ENCODE data around the gene XXYLT1.

The XXYLT1 gene

DNA sequence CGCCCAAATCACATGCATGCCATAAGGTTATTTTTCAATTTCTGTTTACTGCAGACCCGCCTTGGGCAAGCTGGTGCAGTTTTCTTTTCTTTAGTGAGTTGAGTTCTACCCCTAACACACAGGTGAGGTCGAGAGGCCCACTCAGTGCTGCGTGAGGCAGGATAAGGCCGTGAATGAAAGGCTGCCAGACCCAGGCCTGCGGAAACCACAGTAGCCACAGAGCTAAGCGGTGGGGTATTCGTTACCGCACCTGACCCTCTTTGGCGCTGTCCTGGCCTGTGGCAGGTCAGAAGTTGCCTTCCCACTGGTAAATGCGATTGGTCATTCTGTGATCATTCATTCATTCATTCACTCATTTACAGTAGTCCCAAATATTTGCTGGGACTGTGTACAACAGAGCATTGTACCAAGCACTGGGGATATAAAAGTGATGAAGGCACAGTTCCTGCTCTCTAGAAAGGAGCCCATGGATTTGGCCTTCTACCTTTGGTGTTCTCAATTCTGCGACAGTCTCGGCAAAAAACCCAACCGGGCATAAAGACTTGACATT lies 144.8 kb downstream of the XXYLT1 start:
- DNase-seq, result no peak

GRCh38 chr3:195125646-195126045 lies 145.3 kb downstream of the XXYLT1 start:
- DNase-seq, result no peak

DNA sequence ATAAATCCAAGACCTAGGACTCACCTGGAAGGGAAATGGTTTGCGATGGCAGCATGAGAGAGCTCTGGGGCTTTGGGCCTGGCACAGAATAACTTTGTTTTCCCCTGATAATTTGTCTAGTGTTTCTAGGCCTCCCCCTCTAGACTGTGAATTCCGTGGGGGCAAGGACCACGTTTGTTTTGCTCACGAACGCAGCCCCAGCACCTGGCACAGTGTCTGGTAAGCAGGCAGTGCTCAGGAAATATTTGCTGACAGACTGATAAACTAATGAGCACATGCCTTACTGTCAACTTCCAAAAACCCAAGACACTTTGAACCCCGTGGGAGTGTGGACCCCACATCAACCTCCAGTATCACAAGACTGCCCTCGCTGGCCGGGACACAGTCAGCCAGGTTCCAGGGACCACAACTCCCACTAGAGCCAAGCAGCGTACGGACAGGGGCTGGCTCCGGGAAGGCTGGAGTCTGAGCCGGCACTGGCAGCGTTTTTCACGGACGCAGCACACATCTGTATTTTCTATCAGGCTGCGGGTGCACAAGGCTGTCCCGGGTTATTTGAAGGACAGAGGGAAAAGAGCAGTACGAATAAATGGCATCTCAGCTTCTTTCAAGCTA lies 146.5 kb downstream of the XXYLT1 start:
- DNase-seq, result no peak

GRCh38 chr3:195123281-195123691 lies 147.7 kb downstream of the XXYLT1 start:
- no peak for DNase-seq

DNA sequence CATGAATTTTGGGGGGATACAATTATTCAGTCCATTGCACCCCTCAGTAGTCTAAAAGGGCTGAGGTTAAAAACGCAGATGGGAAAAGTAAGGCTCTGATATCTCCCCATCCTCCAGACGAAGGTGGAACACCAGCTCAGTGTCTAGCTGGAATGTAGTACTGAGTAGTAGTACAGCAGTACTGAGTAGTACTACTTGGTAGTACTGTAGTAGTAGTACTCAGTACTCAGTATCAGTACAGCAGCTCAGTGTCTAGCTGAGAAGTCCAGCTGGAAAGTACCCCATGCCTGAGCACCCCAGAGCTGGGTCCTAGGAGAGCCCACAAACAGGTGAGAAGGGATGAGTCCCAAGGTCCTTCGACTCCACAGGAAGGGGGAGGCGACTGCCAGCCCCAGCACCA lies 148.7 kb downstream of the XXYLT1 start:
- DNase-seq, result no peak

- DNase-seq, result no peak
Observed at GRCh38 chr3:195120267-195120601, 150.7 kb downstream of the XXYLT1 start.

GRCh38 chr3:195119461-195120266 lies 151.3 kb downstream of the XXYLT1 start:
- no peak for DNase-seq

GRCh38 chr3:195118671-195119070 lies 152.3 kb downstream of the XXYLT1 start:
- DNase-seq, result no peak

DNA sequence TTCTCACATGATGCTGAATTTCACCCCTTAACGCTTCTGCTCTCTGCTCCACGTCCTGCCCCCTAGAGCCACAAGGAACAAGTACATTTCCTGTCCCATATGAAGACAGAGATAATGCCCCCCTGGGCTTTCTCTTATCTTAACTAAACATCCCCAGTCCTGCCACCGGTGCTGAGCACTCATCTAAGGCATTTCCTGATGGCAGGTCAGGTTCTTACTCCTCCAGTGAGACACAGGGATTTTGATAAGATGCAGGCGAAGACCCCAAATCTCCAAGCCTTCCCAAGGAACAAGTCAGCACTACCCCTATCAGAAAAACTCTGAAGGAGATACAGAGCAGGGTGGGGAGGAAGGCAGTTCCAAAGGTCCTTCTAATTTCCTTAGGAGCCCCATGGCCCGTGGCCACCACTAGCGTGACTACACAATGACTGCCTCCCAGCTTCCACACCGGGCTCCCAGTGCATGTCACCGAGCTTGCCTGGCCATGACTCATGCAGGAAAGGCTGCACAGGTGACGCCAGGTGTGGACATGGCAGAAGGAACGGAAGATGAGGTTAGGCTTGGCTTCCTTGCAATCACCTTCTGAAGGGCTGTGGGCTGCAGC lies 152.9 kb downstream of the XXYLT1 start:
- no peak for DNase-seq

- DNase-seq, result no peak
Observed at GRCh38 chr3:195116407-195117185, 154.4 kb downstream of the XXYLT1 start.

- DNase-seq, result no peak
Observed at GRCh38 chr3:195115600-195116406, 155.2 kb downstream of the XXYLT1 start.

DNA sequence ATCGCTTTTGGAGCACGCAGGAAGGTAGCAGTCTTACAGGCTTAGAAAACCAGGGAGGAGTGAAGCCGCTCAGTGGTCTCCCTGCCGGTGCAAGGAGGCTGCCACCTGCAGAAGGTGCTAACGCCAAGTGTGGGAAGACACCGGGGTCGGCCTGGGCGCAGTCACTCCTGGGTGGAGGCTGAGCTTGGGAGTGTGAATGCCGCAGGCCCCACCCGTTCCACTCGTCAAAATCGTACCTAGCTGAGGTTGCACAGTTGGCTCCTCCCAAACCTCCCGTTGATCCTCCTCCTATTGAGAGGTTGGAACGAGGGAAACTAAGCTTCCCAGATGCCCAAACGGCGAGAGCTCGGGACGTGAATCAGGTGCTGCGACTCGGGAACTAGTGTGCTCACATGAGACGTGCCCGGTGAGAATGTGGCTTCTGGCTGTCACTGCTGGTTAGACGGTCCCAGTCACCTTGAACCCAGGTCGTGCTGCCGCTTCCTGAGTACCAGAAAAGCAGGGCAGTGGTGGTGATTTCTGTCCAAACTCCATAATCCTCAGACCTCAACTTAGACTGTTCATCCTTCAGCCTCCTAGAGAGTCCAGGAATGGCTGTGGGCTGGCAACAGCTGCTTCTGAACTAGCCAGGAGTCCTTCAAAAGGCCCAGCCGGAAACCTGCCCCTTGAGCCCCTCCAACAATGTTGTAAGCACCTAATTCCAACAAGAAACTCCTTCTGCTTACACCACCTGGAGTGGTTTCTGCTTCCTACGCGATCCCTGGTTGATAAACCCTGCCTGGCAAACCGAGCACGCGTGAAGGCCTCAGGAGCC lies 156.0 kb downstream of the XXYLT1 start:
- no peak for DNase-seq

- DNase-seq, result no peak
Observed at GRCh38 chr3:195113536-195114425, 157.2 kb downstream of the XXYLT1 start.

DNA sequence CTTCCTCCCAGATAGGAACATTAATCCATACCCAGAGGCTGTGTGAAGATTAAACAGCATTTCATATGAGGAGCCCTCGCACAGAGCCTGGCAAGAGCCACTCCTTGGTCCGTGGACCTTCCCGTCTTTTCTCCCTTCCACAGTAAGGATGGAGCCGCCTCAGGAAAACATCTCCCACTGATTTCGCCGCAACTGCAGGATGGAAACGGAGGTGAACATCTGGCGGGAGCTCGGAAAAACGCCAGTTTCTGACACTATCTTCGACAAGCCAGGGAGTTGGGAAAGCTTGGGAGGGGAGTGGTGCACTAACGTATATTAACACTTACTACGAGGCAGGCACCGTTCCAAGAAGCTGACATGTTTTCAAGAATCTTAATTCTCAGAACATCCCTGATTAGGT lies 157.9 kb downstream of the XXYLT1 start:
- DNase-seq, result no peak

DNA sequence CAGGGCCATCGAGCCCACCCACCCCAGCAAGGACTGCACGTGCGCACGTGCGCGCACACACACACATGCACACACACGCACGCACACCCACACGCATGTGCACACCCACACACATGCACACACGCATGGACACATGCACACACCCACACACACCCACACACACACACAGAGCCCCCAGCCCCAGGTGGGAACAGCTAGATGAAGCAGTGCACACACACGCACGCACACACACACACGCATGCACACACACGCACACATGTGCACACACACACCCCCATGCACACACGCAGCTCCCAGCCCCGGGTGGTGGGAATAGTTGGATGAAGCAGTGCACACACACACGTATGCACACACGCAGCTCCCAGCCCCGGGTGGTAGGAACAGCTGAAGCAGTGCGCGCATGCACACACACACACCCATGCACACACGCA lies 158.6 kb downstream of the XXYLT1 start:
- DNase-seq, result no peak

GRCh38 chr3:195111766-195112165 lies 159.2 kb downstream of the XXYLT1 start:
- DNase-seq, result no peak

- DNase-seq, result no peak
Observed at GRCh38 chr3:195111319-195111705, 159.6 kb downstream of the XXYLT1 start.

GRCh38 chr3:195110647-195111318 lies 160.2 kb downstream of the XXYLT1 start:
- no peak for DNase-seq

GRCh38 chr3:195109098-195109657 lies 161.8 kb downstream of the XXYLT1 start:
- no peak for DNase-seq
